ENCODE measurements around the gene PPM1J. TPM values are rescaled to one million over a fixed set of nuclear protein-coding genes. Genes with fewer than 3 reads are reported as not detected.
A peak's percentile ranks its signal among the peaks of the same experiment; 100 is the strongest.

Gene PPM1J
- total RNA-seq, 1 donor from 2014 or later = 0.64 TPM

- DNase-seq (ENCODE audit: low read depth in 2 of 2) = no peak
Measured at GRCh38 chr1:112688781-112689193, 26.3 kb downstream of the PPM1J start.

DNA sequence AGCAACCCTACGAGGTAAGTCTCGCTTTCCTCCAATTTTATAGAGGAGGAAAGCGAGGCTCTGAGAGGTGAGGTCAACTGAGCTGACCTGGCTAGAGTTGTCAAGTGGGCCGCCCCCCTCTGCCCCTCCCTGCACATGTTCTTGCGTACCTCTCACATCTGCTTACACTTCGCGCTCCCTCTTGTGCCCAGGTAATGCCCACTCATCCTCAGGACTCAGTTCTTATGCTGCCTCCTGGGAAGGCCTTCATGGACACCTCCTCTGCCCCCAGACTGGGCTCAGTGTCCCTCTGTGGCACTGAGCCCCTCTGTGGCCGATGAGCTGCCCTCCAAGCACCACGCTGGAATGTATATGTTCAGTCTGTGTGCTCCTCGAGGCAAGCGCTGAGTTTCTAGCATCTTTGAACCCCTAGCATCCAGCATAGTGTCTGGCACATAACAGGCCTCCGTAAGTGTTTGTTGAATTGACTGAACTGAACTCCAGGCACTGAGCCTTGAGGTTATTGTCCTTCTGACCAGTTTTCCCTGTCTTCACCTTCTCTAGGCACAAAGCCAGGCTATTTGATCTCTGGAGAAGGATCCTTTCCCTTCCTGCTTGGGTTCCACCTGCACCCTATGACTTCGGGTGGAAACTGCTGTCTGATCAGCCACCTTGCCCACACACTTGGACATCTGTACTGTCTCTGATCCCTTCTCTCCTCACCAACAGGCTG lies 27.2 kb downstream of the PPM1J start:
- DNase-seq (ENCODE audit: low read depth in 2 of 2) = no peak

GRCh38 chr1:112687361-112687760 lies 27.8 kb downstream of the PPM1J start:
- no peak for DNase-seq (ENCODE audit: low read depth in 2 of 2)

- DNase-seq (ENCODE audit: low read depth in 2 of 2) = no peak
Measured at GRCh38 chr1:112686835-112687234, 28.3 kb downstream of the PPM1J start.

DNA sequence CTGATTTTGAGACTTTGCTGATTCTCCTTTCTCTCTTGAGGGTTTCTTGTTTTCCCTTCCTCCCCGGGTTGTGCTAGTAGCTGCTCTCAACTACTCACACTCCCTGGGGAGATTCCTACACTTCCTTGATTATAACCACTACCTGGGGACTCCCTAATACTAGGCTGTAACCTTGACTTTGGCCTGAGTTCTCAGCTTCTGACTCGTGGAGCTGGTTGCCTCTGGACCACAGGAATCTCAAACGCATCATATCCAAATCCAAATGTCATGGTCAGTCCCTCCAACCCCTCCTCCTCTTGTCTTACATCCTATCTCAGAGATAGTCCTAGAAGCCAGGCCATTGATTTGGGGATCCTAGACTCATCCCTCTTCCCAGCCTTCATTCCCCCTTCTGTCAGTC lies 28.7 kb downstream of the PPM1J start:
- DNase-seq (ENCODE audit: low read depth in 2 of 2) = no peak

- no peak for DNase-seq (ENCODE audit: low read depth in 2 of 2)
Measured at GRCh38 chr1:112685913-112686312, 29.2 kb downstream of the PPM1J start.

DNA sequence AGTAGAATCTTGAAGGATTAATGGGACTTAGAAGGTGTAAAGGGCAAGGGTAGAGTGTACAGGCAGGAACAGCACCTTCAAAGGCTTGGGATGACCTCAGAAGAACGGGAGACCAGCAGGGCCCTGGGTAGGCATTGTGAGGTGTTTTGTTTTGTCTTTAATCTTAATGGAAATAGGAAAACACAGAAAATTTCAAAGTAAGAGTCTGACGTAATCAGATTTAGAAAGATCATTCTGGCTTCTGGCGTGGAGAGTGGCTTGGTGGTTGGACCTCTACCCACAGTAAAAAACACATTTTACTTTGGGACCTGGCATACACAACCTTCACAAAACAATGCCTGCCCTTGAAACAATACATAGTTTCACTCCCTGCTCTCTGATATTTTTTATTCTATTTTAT lies 36.5 kb downstream of the PPM1J start:
- no peak for DNase-seq (ENCODE audit: low read depth in 2 of 2)

DNA sequence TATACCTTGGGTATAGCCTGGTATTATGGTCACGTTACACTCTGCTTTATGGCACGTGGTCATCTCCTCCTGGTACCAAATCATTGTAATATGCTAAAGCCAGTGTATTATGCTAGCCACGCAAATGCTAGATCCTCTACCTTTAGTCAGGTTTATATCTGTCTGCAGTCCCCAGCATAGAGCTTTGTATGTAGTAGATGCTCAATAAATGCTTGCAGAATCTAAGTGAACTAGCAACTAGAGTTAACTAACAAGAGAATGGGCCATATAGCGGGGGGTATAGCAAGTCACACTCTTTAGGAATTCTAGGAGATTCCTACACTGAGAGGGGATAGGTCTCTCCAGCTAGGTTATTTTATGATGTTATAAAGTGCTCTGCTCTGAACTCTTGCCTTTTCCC lies 37.6 kb downstream of the PPM1J start:
- no peak for DNase-seq (ENCODE audit: low read depth in 2 of 2)

- DNase-seq (ENCODE audit: low read depth in 2 of 2) = no peak
Measured at GRCh38 chr1:112676543-112676942, 38.6 kb downstream of the PPM1J start.

GRCh38 chr1:112675728-112676381 lies 39.3 kb downstream of the PPM1J start:
- no peak for DNase-seq (ENCODE audit: low read depth in 2 of 2)

DNA sequence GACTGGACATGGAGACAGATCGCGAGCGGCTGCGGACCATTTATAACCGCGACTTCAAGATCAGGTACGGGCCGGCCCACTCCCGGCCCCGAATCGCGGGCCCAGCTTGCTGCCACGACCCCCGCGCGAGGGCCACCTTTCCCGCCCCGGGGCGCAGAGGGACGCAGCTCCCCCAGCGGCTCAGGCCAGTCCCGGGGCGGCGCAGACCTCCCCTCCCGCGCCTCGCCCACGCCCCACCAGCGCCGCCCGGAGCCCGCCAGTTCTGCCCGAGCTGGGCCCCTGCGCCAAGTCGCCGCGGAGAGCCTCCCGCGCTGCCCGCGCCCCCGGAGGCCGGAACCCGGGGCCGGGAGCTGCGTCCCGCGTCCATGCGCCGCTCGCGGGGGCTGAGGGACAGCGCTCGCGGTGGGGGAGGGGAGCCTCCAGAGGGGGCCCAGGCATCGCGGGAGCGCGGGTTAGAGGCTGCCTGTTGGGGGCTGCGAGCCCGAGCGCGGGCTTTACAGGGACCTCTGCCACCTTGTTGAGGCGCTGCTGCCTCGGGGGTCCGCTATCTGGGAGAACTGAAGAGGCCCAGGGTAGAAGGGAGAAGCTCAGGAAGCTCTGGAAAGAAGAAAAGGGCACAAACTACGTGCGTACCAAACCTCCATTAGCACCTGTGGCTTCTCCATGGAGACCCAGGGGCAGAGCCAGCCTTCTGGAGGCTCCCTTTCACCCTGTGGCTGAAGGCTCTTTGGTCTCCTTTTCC lies 40.0 kb downstream of the PPM1J start:
- DNase-seq (ENCODE audit: low read depth in 2 of 2) = peak in 1 of 2 donors; percentile 55

DNA sequence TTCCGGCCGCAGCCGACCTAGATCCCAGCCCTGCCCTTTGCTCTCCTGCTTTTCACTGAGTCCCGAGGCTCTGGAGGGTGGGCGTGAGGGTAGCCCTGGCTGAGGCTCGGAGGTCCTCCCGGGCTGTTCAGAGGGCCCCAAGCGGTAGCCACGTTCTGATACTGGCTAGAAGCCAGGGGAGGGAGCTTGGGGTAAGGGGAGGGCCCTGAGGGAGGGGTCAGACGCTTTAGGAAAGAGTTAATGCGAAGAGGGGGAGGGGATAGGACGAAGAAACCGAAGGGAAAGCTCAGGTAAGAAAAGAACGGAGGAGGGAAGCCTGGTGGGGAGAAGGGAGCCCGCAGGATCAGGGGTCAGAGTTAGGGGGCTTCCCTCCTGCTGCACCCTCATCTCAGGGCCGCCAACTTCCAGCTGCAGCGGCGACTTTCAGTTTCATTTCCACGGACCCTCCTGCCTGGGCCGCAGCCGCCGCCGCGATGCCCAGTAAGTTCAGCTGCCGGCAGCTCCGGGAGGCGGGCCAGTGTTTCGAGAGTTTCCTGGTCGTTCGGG lies 40.6 kb downstream of the PPM1J start, which contains the start of gene MOV10:
TSS of gene MOV10 (plus strand) at position 220 of the 546 bp plus-strand sequence. CDS start at position 474, 254 bp downstream.
- peak; percentile 55 to 78 for DNase-seq (ENCODE audit: low read depth in 2 of 2)

GRCh38 chr1:112673592-112674439 lies 41.3 kb downstream of the PPM1J start:
- DNase-seq (ENCODE audit: low read depth in 2 of 2) = peak; percentile 66

- no peak for DNase-seq (ENCODE audit: low read depth in 2 of 2)
Measured at GRCh38 chr1:112672842-112673241, 42.3 kb downstream of the PPM1J start.

DNA sequence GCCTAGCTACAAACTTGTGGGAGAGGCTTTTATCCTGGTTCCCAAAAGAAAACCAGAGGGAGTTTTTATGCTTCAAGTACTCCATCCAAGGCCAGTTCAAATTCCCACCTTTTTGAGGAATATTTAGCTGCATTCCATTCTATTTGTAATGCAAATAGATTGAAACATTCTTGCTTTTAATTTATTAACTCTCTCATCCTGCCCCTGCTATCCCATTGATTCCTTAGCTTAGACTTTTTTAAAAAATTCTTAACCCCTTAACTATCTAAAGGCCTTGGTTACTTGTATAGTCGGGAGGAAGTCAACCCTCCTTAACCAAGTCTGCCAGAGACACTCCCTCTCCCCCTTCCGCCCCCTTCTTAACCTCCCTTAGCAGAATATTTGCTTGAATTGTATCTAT lies 43.1 kb downstream of the PPM1J start:
- no peak for DNase-seq (ENCODE audit: low read depth in 2 of 2)

GRCh38 chr1:112666946-112667345 lies 48.2 kb downstream of the PPM1J start:
- DNase-seq (ENCODE audit: low read depth in 2 of 2) = no peak

GRCh38 chr1:112665857-112666256 lies 49.3 kb downstream of the PPM1J start:
- no peak for DNase-seq (ENCODE audit: low read depth in 2 of 2)
